Colonic mucosa (tissue), 4 donors: Measurements from ENCODE around the gene CMYA5. TPM values are rescaled to one million over a fixed set of nuclear protein-coding genes. Genes with fewer than 3 reads are reported as not detected.

Experiments used
- DNase-seq: peaks from one replicate; pipeline ENCODE4 v3.0.0-alpha.2; 2020
- H3K27ac ChIP-seq: fragments of 200-600 bp; one replicate; pipeline ENCODE4 v1.8.0; 2021
- H3K27me3 ChIP-seq: fragments of 200-600 bp; one replicate; pipeline ENCODE4 v1.8.0; 2021
- H3K36me3 ChIP-seq: fragments of 200-600 bp; one replicate; pipeline ENCODE4 v1.8.0; 2021
- H3K4me1 ChIP-seq: fragments of 200-600 bp; one replicate; pipeline ENCODE4 v1.8.0; 2021; ENCODE audit warnings: mild to moderate bottlenecking
- H3K4me3 ChIP-seq: fragments of 200-600 bp; one replicate; pipeline ENCODE4 v1.8.0; 2021
- H3K9ac ChIP-seq, 2 donors: one replicate each; pipeline ENCODE4 v1.7.0; 2013; ENCODE audit warnings: control low read depth in 2 of 2, low read depth in 2 of 2, low read length in 2 of 2
- H3K9me3 ChIP-seq: fragments of 200-600 bp; one replicate; pipeline ENCODE4 v1.8.0; 2021
- CTCF ChIP-seq: fragments of 200-600 bp; IDR thresholded peaks from one replicate; pipeline ENCODE4 v1.8.0; 2022; ENCODE audit warnings: antibody characterized with exemption, mild to moderate bottlenecking
- intact Hi-C: fragments of 100-400 bp; cut with DNase I; formaldehyde crosslinking; loops from one replicate; pipeline ENCODE4 v1.14.1; 2022
- total RNA-seq, 2 donors: library from RNA; stranded (reverse); fragmentation: NEBNext Ultra II Directional in 1 of 2; extraction: Animal tissue kit (Norgen Biotek cat#: 25700) in 1 of 2; gene quantifications; one replicate each; pipeline ENCODE4 v1.2.1, GENCODE V29; 2021
- donor health status: healthy.
- donor health status: DM: no; HTN: no; CAD: no.
- donor health status: DM: no; HTN: no; CAD: no.

Gene CMYA5
- total RNA-seq, 2 donors from 2014 or later, result 0.30 to 0.66 TPM

GRCh38 chr5:79753092-79753491 is 63.5 kb downstream of the CMYA5 start:
- no peak for TF ChIP-seq CTCF
- no peaks in the 10 kb centered on the region for H3K4me1 ChIP-seq

GRCh38 chr5:79753877-79754645 is 64.4 kb downstream of the CMYA5 start:
- Histone ChIP-seq H3K27me3 (no peaks in the 10 kb centered on the region), H3K27ac (no peak overlapping the region), H3K9ac (no peak overlapping the region), H3K36me3 (no peaks in the 10 kb centered on the region), H3K9me3 (no peaks in the 10 kb centered on the region), H3K4me1 (no peaks in the 10 kb centered on the region), H3K4me3 (no peak overlapping the region)
- TF ChIP-seq CTCF, result no peak
- DNase-seq, result no peak
- intact Hi-C loops, result no loop called here

More at GRCh38 chr5:79753092-79753491, 63.5 kb downstream of the CMYA5 start:
- no peak overlapping the region for H3K4me3 ChIP-seq
- no peaks in the 10 kb centered on the region for H3K9me3 ChIP-seq
- H3K9ac ChIP-seq, result no peak overlapping the region
- intact Hi-C loops, result no loop called here
- no peaks in the 10 kb centered on the region for H3K27me3 ChIP-seq
- no peaks in the 10 kb centered on the region for H3K36me3 ChIP-seq
- H3K27ac ChIP-seq, result no peak overlapping the region
- DNase-seq, result no peak

GRCh38 chr5:79754865-79755555 is 65.4 kb downstream of the CMYA5 start:
- intact Hi-C loops, result no loop called here
- DNase-seq, result peak; percentile 21
- Histone ChIP-seq H3K27ac (no peak overlapping the region), H3K9me3 (no peaks in the 10 kb centered on the region), H3K9ac (no peak overlapping the region), H3K27me3 (no peaks in the 10 kb centered on the region), H3K36me3 (no peaks in the 10 kb centered on the region), H3K4me3 (no peak overlapping the region), H3K4me1 (no peaks in the 10 kb centered on the region)
- TF ChIP-seq CTCF, result no peak

GRCh38 chr5:79756076-79756475 is 66.4 kb downstream of the CMYA5 start:
- H3K27ac ChIP-seq, result no peak overlapping the region
- H3K4me3 ChIP-seq, result no peak overlapping the region
- intact Hi-C loops, result no loop called here
- H3K27me3 ChIP-seq, result no peaks in the 10 kb centered on the region
- no peak for DNase-seq
- no peaks in the 10 kb centered on the region for H3K4me1 ChIP-seq
- H3K9me3 ChIP-seq, result no peaks in the 10 kb centered on the region
- TF ChIP-seq CTCF, result no peak
- H3K36me3 ChIP-seq, result no peaks in the 10 kb centered on the region
- H3K9ac ChIP-seq, result no peak overlapping the region

GRCh38 chr5:79759436-79759835 is 69.8 kb downstream of the CMYA5 start:
- no peak for DNase-seq
- Histone ChIP-seq H3K4me1 (no peaks in the 10 kb centered on the region), H3K27me3 (no peaks in the 10 kb centered on the region), H3K36me3 (no peaks in the 10 kb centered on the region), H3K27ac (no peak overlapping the region), H3K4me3 (no peak overlapping the region), H3K9me3 (no peaks in the 10 kb centered on the region), H3K9ac (no peak overlapping the region)
- TF ChIP-seq CTCF, result no peak
- intact Hi-C loops, result no loop called here
